CD4-positive, alpha-beta T cell treated with Interleukin-10 for 1 hour (primary cell): Measurements from ENCODE around the gene GTF2IRD1.
"Not testable (repeated sequence)": the region's sequence is repeated elsewhere in the genome, so short reads cannot be mapped to it uniquely, and the experiment has no call there.

Experiments used
- DNase-seq: peaks from one replicate; pipeline ENCODE4 v3.0.0-alpha.2; 2020

GTF2IRD1 gene

DNA sequence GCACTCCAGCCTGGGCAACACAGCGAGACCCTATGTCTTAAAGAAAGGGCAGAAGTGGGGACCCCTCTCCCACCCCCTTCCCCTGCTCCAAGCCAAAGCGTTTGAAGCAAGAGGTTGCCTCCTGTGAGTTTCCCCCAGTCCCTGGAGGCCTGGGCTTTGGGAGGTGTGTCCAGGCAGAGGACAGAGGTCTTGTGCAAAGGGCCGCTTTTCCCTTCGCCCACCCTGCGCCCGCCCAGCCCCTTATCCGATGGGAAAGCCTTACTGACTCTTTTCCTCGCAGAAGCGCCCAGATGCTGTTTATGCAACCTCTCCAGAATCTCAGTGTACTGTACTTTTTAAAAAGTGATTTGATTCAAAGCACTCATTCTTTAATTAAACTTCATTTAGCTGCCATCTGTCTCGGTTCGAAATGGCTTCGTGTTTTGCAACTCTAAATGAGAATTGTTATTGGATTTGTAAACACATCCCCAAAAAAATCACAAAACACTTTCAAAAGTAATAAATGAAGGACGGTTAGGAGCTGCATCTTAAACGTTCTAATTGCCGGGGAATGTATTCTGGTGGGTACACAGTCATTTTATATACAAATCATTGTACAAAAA lies 153.3 kb downstream of the GTF2IRD1 start:
- no peak for DNase-seq

DNA sequence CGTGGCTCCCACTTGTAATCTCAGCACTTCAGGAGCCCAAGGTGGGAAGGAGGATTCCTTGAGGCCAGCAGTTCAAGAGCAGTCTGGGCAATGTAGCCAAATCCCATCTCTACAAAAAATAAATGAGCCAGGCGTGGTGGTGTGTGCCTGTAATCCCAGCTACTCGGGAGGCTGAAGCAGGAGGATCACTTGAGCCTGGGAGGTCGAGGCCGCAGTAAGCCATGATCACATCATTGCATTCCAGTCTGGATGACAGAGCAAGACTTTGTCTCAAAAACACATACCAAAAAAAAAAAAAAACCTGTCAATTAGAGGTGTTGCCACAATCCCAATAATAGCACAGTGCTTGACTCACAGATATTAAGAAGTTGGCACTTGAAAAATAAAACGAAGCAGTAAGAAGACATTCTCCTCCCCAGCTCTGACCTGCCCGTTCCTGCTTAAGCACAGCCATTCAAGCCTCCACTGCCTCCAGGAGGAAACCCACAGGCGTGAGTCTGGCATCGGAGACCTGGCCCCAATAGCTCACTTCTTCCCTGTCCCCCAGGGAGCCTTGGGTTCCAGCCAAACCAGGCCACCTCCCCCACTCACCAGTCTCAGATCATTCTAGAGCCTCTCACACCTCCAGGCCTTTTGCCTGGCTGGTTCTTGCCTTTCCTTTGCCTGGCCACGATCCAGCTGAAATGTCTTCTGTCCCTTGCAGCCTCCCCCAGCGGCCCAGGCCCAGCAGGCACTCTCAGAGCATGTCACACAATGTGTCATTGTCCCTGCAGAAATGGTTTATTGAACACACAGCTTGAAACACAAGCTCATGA lies 158.5 kb downstream of the GTF2IRD1 start:
- DNase-seq, result no peak

DNA sequence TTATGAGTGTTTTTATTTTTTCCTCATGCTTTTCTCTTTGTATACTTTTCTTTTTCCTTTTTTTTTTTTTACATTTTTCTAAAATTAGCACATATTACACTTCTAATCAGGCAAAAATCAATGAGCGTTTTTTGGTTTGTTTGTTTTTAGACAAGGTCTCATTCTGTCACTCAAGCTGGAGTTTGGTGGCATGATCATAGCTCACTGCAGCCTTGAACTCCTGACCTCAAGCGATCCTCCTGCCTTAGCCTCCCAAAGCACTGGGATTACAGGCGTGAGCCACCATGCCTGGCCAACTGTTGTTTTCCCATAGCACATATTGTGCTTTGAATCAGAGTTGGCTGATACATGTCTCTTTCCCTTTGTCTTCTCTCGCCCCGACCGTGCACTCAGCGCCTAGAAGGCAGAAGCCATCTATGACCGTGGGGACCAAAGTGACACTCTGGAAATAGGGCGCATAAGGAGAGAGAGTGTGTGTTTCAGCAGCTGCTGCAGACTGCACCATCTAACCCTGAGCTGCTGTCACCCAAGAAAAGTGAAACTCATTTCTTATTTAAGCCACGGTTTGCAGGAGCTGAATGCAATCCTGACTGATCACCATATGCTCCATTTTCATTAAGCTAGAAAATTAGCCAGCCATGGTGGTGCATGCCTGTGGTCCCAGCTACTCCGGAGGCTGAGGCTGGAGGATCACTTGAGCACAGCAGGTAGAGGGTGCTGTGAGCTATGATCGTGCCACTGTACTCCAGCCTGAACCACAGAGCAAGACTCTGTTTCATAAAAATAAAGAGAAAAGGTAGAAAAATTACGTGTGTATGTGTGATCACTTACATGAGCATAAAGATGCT lies 162.5 kb downstream of the GTF2IRD1 start:
- DNase-seq, result no peak

DNA sequence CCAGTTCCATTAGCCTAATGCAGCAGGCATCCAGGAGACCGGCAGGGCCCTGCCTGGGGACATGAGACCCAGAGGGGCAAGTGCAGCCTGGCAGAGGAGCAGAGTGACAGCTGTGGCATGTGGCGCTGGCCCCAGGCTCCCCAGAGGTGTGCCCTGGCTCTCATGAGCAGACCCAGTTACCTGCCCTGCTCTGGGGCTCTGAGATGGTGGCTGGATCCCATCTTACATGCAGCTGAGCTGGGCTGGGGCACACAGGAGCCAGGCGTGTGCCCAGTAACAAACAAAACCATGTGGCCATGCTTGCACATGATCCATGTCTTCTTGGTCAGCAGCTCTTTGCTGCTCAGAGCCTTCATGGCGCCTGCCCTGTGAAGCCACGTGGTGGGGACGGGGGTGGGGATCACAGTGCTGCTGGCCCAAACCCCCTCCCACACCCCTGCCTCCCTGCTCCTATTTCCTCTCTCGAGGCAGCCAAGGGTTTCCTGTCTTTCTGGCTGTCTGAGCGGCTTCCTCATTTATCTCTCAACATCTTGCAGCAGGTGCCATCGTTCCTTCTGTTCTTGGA lies 163.6 kb downstream of the GTF2IRD1 start:
- no peak for DNase-seq

DNA sequence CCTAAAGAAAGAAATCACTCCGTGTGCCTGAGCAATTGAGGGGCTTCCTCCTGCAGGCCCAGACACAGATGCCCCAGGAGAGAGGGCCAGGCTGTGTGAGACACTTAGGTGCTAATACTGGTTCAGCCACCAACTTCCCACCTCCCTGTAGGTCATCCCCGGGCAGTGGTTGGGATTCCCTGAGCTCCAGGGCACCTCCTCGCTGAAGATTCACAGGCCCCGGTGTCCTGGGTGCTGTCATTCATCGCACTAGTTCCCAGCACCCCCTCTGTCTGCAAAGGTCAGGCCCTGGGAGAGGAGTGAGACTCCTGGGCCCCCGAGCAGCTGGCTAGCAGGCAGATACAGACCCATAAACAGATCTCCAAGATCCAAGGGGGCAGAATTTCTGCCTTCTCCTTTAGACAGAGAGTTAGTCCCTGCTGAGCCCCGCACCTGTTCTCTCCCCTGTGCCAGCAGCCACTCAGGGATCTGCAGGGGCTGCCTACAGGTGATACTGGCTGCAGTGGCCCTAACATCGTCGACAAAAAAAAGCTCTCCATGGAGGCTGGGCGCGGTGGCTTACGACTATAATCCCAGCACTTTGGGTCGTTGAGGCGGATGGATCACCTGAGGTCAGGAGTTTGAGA lies 165.6 kb downstream of the GTF2IRD1 start:
- no peak for DNase-seq

DNA sequence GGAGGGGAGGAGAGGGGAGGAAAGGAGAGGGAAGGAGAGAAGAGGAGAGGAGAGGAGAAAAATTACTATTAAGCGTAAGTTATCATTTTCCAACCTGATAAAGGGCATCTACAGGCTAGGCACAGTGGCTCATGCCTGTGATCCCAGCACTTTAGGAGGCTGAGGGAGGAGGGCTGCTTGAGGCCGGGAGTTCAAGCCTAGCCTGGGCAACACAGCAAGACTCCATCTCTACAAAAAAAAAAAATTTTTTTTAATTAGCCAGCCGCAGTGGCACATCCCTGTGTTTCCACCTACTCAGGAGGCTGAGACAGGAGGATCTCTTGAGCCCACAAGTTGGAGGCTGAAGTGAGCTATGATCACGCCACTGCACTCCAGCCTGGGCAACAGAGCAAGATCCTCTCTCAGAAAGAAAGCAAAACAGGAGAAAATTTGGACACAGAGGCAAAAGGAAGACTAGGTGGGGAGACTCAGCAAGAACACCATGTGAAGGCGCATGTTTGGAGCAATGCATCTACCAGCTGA lies 168.6 kb downstream of the GTF2IRD1 start:
- DNase-seq, result no peak

DNA sequence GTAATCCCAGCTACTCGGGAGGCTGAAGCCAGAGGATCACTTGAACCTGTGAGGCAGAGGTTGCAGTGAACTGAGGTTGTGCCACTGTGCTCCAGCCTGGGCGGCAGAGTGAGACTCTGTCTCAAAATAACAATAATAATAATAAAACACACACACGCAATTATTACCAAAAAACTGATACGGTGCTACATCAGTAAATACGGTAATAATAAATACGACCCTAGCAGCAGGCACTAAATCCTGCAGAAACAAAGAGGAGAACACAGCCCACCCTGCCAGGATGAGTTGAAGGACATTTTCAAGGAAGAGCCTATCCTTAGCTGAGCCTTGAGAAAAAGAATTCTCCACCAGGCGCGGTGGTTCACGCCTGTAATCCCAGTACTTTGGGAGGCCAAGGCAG lies 169.4 kb downstream of the GTF2IRD1 start:
- DNase-seq, result no peak

DNA sequence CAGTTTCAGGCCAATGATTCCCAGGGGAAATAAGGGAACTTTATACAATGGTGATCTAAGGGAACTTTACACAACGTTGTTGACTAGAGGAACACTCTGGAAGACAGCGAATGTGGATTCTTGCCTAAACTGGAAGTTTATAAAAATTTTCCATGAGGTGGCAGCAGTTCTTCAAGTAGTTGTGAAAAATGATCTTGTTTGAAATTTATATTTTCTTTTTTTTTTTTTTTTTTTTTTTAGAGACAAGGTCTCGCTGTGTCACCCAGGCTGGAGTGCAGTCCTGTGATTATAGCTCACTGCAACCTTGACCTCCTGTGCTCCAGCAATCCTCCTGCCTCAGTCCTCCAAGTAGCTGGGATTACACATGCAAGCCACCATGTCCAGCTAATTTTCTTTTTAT lies 171.7 kb downstream of the GTF2IRD1 start:
- DNase-seq, result peak; percentile 43

DNA sequence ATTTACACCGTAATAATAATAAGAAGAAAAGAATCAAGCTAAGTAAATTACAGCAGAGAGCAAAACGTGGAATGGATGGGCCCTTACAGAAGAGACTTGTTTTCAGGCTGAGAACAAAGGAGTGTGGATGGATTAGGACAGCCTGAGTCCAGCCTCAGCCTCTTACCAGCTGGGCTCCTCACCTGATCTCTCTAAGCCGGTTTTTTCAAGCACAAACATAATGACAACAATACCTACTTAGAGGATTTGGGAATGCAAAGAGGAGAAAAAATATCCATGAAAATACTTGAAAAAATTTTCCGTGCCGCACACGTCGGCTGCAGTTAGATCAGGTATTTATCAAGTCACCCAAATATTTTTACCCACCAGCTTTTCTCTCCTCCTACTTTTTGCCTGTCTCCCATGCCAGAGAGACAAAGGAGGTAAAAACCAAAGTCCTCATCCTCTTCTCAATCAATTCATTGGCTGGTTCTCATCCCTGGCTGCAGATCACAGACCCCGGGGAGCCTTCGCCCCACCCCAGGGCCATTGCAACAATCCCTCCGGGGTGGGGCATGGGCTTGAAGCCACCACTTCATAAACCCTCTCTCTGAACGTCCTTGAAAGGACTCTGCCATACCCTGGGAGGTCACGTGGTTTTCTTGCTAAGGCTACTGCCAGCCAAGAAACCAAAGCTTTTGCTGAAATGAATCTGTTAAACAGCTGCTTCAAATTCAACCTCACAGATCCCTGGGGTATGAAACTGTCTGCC lies 174.1 kb downstream of the GTF2IRD1 start:
- no peak for DNase-seq

DNA sequence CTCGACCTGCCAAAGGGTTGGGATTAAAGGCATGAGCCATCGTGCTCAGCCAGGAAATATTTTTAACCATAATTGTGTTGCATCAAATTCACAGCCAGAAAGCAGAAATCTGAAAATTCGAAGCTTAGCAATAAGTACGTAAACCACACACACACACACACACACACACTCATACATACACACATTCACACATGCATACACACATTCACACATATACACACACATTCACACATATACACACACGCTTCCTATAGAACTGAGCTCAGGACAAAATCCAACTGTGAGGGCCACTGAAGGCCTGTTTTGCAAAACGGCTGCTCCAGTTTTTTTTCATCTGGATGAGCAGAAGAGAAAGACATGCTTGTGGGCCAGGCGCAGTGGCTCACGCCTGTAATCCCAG lies 178.8 kb downstream of the GTF2IRD1 start:
- DNase-seq, result no peak

DNA sequence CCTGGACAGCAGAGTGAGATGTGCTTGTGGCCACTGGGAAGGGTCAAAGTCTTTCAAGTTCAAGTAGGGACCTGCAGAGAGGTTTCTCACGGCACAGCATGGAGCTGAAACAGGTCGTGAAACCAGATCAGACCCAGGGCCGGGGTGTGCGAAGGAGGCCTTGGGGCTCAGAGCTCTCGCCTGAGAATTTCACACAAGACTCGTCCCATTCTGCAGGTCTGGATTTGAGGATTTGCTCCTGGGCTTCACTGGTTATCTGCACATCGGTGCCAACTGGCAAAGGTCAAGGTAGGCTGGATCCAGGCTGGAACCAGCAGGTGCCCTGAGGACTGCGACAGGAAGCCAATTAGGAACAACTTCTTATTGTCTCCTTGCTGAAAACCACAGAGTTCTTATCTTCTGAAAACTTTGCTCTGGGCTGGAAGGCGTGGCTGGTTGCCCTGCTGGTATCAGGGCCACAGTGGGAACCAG lies 179.8 kb downstream of the GTF2IRD1 start:
- no peak for DNase-seq

DNA sequence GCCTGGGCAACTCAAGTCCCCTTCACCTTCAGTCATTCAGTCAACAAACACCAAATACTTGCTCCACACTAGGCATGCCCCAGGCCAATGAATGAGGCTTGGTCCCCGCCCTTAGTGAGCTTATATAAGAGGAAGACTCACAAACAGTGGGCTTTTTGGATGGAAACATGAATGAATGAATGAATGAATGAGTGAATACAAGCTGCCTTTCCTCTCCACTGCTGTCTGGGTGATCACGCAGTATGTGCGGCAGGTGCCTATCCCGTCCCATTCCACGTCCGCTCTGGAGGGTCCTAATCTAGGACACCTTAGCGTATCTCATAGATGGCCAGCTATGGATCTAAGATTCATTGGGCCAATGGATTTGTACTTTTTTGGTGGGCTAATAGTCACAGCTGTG lies 184.0 kb downstream of the GTF2IRD1 start:
- DNase-seq, result no peak

DNA sequence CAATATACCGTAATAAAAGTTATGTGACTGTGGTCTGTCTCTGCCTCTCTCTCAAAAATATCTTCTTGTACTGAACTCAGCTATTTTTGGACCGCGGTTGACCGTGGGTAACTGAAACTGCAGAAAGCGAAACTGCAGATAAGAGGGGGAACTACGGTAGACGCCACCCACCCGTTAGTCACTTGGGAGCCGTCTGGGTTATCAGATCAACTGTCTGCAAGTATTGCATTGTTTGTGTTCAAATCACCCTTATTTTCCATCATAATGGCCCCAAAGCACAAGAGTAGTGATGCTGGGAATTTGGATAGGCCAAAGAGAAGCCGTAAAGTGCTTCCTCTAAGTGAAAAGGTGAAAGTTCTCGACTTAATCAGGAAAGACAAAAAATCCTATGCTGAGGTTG lies 196.3 kb downstream of the GTF2IRD1 start:
- DNase-seq, result peak; percentile 79

DNA sequence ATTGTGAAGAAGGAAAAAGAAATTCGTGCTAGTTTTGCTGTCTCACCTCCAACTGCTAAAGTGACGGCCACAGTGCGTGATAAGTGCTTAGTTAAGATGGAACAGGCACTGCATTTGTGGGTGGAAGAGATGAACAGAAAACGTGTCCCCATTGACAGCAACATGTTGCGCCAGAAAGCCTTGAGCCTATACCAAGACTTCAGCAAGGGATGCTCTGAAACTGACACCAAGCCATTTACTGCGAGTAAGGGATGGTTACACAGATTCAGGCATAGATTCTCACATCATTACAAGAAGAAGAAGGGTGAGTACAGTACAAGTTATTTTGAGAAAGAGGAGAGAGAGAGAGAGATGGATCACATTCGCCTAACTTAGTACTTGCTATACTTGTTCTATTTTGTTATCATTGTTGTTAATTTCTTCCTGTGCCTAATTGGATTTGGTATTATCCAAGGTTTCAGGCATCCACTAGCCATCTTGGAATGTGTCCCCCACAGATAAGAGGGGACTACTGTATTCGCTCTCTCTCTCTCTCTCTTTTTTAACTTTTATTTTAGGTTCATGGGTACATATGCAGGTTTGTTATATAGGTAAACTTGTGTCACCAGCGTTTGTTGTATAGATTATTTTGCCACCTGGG lies 196.9 kb downstream of the GTF2IRD1 start:
- not testable (repeated sequence) for DNase-seq

DNA sequence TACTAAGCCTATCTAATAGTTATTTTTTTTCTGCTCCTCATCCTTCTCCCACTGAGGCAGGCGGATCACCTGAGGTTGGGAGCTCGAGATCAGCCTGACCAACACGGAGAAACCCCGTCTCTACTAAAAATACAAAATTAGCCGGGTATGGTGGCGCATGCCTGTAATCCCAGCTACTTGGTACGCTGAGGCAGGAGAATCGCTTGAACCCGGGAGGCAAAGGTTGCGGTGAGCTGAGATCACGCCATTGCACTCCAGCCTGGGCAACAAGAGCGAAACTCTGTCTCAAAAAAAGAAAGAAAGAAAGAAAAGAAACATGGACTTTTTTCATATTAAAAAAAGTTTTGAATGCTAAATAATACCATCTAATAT lies 197.4 kb downstream of the GTF2IRD1 start:
- DNase-seq, result not testable (repeated sequence)
